BLaER1 (cell line): ENCODE results near the gene TMEM8B.

Experiments used
- H3K27ac ChIP-seq: shearing (Covaris generic); formaldehyde crosslinking; 2 replicates; pipeline ENCODE4 v1.8.1; 2022
- H3K27me3 ChIP-seq: shearing (Covaris generic); formaldehyde crosslinking; 2 replicates; pipeline ENCODE4 v1.8.1; 2022
- H3K36me3 ChIP-seq: shearing (Covaris generic); formaldehyde crosslinking; 2 replicates; pipeline ENCODE4 v1.8.1; 2022
- H3K4me1 ChIP-seq: shearing (Covaris generic); formaldehyde crosslinking; 2 replicates; pipeline ENCODE4 v1.8.1; 2022
- H3K4me2 ChIP-seq: shearing (Covaris generic); formaldehyde crosslinking; 2 replicates; pipeline ENCODE4 v1.8.1; 2022
- H3K4me3 ChIP-seq: shearing (Covaris generic); formaldehyde crosslinking; 2 replicates; pipeline ENCODE4 v1.8.1; 2022
- H3K9ac ChIP-seq: shearing (Covaris generic); formaldehyde crosslinking; 2 replicates; pipeline ENCODE4 v1.8.1; 2022
- H3K9me3 ChIP-seq: shearing (Covaris generic); formaldehyde crosslinking; 2 replicates; pipeline ENCODE4 v1.8.1; 2022
- H4K20me1 ChIP-seq: shearing (Covaris generic); formaldehyde crosslinking; 2 replicates; pipeline ENCODE4 v1.8.1; 2022
- Cebpa-rat ChIP-seq: shearing (Covaris generic); IDR thresholded peaks from 2 replicates; pipeline ENCODE4 v1.8.1; 2022

TMEM8B gene

GRCh38 chr9:35826071-35826701, 2.8 kb upstream of the TMEM8B start:
- no peaks in the 10 kb centered on the region for H3K27me3 ChIP-seq
- peaks cover 18% of the 10 kb centered on the region for H3K4me1 ChIP-seq
- H3K9ac ChIP-seq, result no peak overlapping the region
- H3K27ac ChIP-seq, result no peak overlapping the region
- TF ChIP-seq Cebpa-rat, result no peak
- H3K9me3 ChIP-seq, result no peaks in the 10 kb centered on the region
- H3K4me3 ChIP-seq, result no peak overlapping the region
- no peaks in the 10 kb centered on the region for H3K36me3 ChIP-seq
- H3K4me2 ChIP-seq, result 0 out of 2 replicates have a peak overlapping the region, but pooled peaks have one; percentile 16
- H4K20me1 ChIP-seq, result no peaks in the 10 kb centered on the region

GRCh38 chr9:35827486-35827885, 1.5 kb upstream of the TMEM8B start:
- TF ChIP-seq Cebpa-rat, result no peak
- Histone ChIP-seq H3K36me3 (no peaks in the 10 kb centered on the region), H3K27ac (no peak overlapping the region), H3K4me2 (no peak overlapping the region), H4K20me1 (no peaks in the 10 kb centered on the region), H3K4me3 (no peak overlapping the region), H3K4me1 (peaks cover 18% of the 10 kb centered on the region), H3K9ac (no peak overlapping the region), H3K27me3 (no peaks in the 10 kb centered on the region), H3K9me3 (no peaks in the 10 kb centered on the region)

- Histone ChIP-seq H3K9ac (peak within 1 kb of the TSS; percentile 78), H3K4me3 (peak within 1 kb of the TSS; percentile 73), H3K27ac (peak within 1 kb of the TSS; percentile 64), H4K20me1 (no peaks in the 10 kb centered on the region), H3K4me2 (peak within 1 kb of the TSS; percentile 96), H3K9me3 (no peaks in the 10 kb centered on the region), H3K4me1 (peaks cover 29% of the 10 kb centered on the region), H3K36me3 (no peaks in the 10 kb centered on the region), H3K27me3 (no peaks in the 10 kb centered on the region)
- TF ChIP-seq Cebpa-rat, result no peak
Observed at GRCh38 chr9:35828716-35829083, 328 bp upstream of the TMEM8B start, which contains the start of gene FAM221B. FAM221B (minus strand) TSS chr9:35828732; CDS start chr9:35826161, 2,571 bp downstream.

GRCh38 chr9:35829764-35830096, 702 bp downstream of the TMEM8B start:
- Histone ChIP-seq H3K27me3 (no peaks in the 10 kb centered on the region), H3K4me3 (peak overlapping the region; percentile 73), H4K20me1 (no peaks in the 10 kb centered on the region), H3K27ac (peak overlapping the region; percentile 64), H3K4me1 (peaks cover 39% of the 10 kb centered on the region), H3K36me3 (no peaks in the 10 kb centered on the region), H3K9ac (peak overlapping the region; percentile 78), H3K9me3 (no peaks in the 10 kb centered on the region), H3K4me2 (peak overlapping the region; percentile 96)
- TF ChIP-seq Cebpa-rat, result no peak

GRCh38 chr9:35831040-35831439, 2.0 kb downstream of the TMEM8B start:
- no peaks in the 10 kb centered on the region for H4K20me1 ChIP-seq
- peaks cover 42% of the 10 kb centered on the region for H3K4me1 ChIP-seq
- no peak for TF ChIP-seq Cebpa-rat
- H3K4me2 ChIP-seq, result no peak overlapping the region
- no peak overlapping the region for H3K27ac ChIP-seq
- H3K4me3 ChIP-seq, result no peak overlapping the region
- H3K36me3 ChIP-seq, result peaks cover 12% of the 10 kb centered on the region; the same call in 1 of the 2 replicates
- no peaks in the 10 kb centered on the region for H3K27me3 ChIP-seq
- no peaks in the 10 kb centered on the region for H3K9me3 ChIP-seq
- no peak overlapping the region for H3K9ac ChIP-seq

DNA sequence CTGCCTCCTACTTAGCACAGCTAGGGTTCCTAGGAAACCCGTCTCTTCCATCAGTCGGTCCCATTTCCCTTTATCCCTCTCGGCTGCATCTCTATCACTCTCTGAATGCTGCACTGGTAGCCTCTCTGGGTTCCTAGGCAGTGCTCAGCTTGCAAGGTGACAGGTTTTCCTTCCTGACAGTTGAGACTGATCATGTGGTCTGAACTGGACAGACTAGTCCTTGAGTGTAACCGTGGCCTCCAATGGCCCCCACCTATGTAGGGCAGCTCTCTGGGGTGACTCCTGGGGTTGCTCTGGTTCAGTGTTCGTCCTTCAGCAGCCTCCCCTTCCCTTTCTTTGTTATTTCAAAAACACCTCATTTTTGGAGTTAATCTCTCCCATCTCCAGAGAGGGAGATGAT, 3.8 kb downstream of the TMEM8B start:
- Histone ChIP-seq H3K27ac (0 out of 2 replicates have a peak overlapping the region, but pooled peaks have one; percentile 49), H3K4me1 (peaks cover 42% of the 10 kb centered on the region), H3K36me3 (peaks cover 12% of the 10 kb centered on the region; the same call in 1 of the 2 replicates), H3K4me2 (peak overlapping the region; percentile 78), H3K4me3 (no peak overlapping the region), H3K27me3 (no peaks in the 10 kb centered on the region), H3K9ac (peak overlapping the region; percentile 48; the same call in 1 of the 2 replicates), H4K20me1 (no peaks in the 10 kb centered on the region), H3K9me3 (no peaks in the 10 kb centered on the region)
- TF ChIP-seq Cebpa-rat, result no peak

GRCh38 chr9:35834260-35835215, 5.5 kb downstream of the TMEM8B start:
- Histone ChIP-seq H3K9ac (no peak overlapping the region), H3K9me3 (no peaks in the 10 kb centered on the region), H3K4me3 (no peak overlapping the region), H3K36me3 (peaks cover 12% of the 10 kb centered on the region; the same call in 1 of the 2 replicates), H3K27me3 (no peaks in the 10 kb centered on the region), H4K20me1 (no peaks in the 10 kb centered on the region), H3K4me2 (peak overlapping the region; percentile 78), H3K27ac (peak overlapping the region; percentile 49; the same call in 1 of the 2 replicates), H3K4me1 (peaks cover 34% of the 10 kb centered on the region)
- TF ChIP-seq Cebpa-rat, result no peak

- Histone ChIP-seq H3K4me3 (no peak overlapping the region), H3K4me1 (peaks cover 33% of the 10 kb centered on the region), H3K4me2 (no peak overlapping the region), H3K36me3 (peaks cover 12% of the 10 kb centered on the region; the same call in 1 of the 2 replicates), H3K27me3 (no peaks in the 10 kb centered on the region), H4K20me1 (no peaks in the 10 kb centered on the region), H3K9me3 (no peaks in the 10 kb centered on the region), H3K27ac (no peak overlapping the region), H3K9ac (no peak overlapping the region)
- no peak for TF ChIP-seq Cebpa-rat
Observed at GRCh38 chr9:35835216-35835632, 6.2 kb downstream of the TMEM8B start.

GRCh38 chr9:35835766-35836165, 6.7 kb downstream of the TMEM8B start:
- TF ChIP-seq Cebpa-rat, result no peak
- no peaks in the 10 kb centered on the region for H3K9me3 ChIP-seq
- H3K27me3 ChIP-seq, result no peaks in the 10 kb centered on the region
- peaks cover 12% of the 10 kb centered on the region; the same call in 1 of the 2 replicates for H3K36me3 ChIP-seq
- no peak overlapping the region for H3K4me2 ChIP-seq
- H4K20me1 ChIP-seq, result no peaks in the 10 kb centered on the region
- H3K9ac ChIP-seq, result no peak overlapping the region
- H3K4me3 ChIP-seq, result no peak overlapping the region
- H3K27ac ChIP-seq, result no peak overlapping the region
- H3K4me1 ChIP-seq, result peaks cover 37% of the 10 kb centered on the region

- peaks cover 12% of the 10 kb centered on the region; the same call in 1 of the 2 replicates for H3K36me3 ChIP-seq
- H3K4me1 ChIP-seq, result peaks cover 45% of the 10 kb centered on the region
- TF ChIP-seq Cebpa-rat, result no peak
- H3K9ac ChIP-seq, result no peak overlapping the region
- no peak overlapping the region for H3K27ac ChIP-seq
- H4K20me1 ChIP-seq, result no peaks in the 10 kb centered on the region; the same call in 1 of the 2 replicates
- no peaks in the 10 kb centered on the region for H3K27me3 ChIP-seq
- no peak overlapping the region for H3K4me3 ChIP-seq
- no peaks in the 10 kb centered on the region for H3K9me3 ChIP-seq
- no peak overlapping the region for H3K4me2 ChIP-seq
Observed at GRCh38 chr9:35836595-35836994, 7.6 kb downstream of the TMEM8B start.
